DMS114 treated with DMSO at 0.1 percent for 48 hours (cell line): ENCODE measurements around the gene CMIP.

Source experiments
- DNase-seq: peaks from one replicate; lab custom pipeline; 2025; ENCODE audit not compliant: unreplicated experiment; lab: John Stamatoyannopoulos, UW

Gene CMIP

GRCh38 chr16:81547939-81548216, 103.3 kb downstream of the CMIP start:
- DNase-seq = no peak

GRCh38 chr16:81548551-81548875, 103.9 kb downstream of the CMIP start:
- DNase-seq = no peak

- DNase-seq = no peak
Measured at GRCh38 chr16:81548876-81549546, 104.4 kb downstream of the CMIP start.

- DNase-seq = no peak
Measured at GRCh38 chr16:81549547-81550431, 105.2 kb downstream of the CMIP start.

GRCh38 chr16:81550432-81550808, 105.8 kb downstream of the CMIP start:
- no peak for DNase-seq

GRCh38 chr16:81551151-81551808, 106.7 kb downstream of the CMIP start:
- no peak for DNase-seq

GRCh38 chr16:81551821-81552304, 107.3 kb downstream of the CMIP start:
- DNase-seq = no peak

- DNase-seq = no peak
Measured at GRCh38 chr16:81552743-81553079, 108.1 kb downstream of the CMIP start.

GRCh38 chr16:81553080-81553813, 108.6 kb downstream of the CMIP start:
- DNase-seq = no peak

- DNase-seq = no peak
Measured at GRCh38 chr16:81553814-81554675, 109.4 kb downstream of the CMIP start.

- no peak for DNase-seq
Measured at GRCh38 chr16:81554979-81555378, 110.4 kb downstream of the CMIP start.

GRCh38 chr16:81555660-81556059, 111.1 kb downstream of the CMIP start:
- DNase-seq = no peak

GRCh38 chr16:81556715-81557284, 112.2 kb downstream of the CMIP start:
- no peak for DNase-seq

GRCh38 chr16:81558077-81558443, 113.5 kb downstream of the CMIP start:
- no peak for DNase-seq

GRCh38 chr16:81558444-81559175, 114.0 kb downstream of the CMIP start:
- no peak for DNase-seq

GRCh38 chr16:81560979-81561657, 116.5 kb downstream of the CMIP start:
- DNase-seq = no peak

- DNase-seq = no peak
Measured at GRCh38 chr16:81562174-81562849, 117.7 kb downstream of the CMIP start.

GRCh38 chr16:81562926-81563325, 118.3 kb downstream of the CMIP start:
- no peak for DNase-seq
